GM18502 (cell line): ENCODE results near the gene CD99L2.

ENCODE experiments used
- ATAC-seq: cut with Tn5 transposase; IDR thresholded peaks from one replicate; pipeline ENCODE4 v1.9.1; 2021; ENCODE audit warnings: mild to moderate bottlenecking; ENCODE audit not compliant: unreplicated experiment, poor library complexity

The CD99L2 gene

DNA sequence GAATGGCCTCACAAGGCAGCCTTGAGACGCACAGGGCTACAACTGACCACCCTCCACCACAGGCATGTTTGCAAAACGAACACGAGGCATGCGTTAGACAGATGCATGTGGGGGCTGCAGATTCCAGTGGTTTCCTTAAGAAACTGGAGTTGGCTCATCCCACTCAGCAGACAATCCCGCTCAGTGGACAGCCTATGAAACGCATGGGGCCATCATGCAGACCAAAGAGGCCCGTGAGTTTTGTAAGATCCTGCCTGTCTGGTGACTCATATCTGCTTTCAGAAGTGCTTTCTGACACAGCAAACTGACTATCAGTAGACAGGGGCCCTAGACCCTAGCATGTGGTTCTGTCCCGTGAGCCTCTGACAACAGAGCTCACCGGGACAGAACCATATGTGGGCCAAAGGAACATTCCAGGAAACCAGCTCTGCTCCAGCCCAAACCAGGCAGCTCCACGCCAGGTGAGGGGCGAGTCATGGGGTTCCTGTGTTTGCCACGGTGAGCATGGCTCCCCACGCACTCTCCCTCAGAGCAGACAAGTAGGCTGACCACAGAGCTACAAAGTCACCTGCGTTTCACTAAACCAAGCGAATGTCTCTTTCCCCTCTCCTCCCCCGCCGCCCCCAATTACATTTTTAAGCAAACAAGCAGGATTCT lies 130.9 kb downstream of the CD99L2 start:
- ATAC-seq: no peak

DNA sequence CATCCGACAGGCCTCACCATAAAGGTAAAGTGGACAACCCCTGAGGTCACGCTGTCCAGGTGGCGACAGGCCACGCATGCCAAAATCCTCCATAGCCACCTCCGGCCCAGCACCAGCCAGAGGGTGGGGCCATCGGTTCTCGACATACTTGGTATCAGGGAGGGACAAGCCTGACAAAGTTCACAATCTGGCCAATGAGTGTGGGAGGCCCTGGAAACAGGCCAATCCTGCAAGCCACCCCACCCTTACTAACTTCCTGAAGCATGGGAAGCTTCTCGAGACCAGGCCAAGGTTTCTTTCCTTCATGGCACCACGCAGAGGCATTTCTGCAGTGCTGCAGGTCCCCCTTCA lies 131.4 kb downstream of the CD99L2 start:
- ATAC-seq: no peak

DNA sequence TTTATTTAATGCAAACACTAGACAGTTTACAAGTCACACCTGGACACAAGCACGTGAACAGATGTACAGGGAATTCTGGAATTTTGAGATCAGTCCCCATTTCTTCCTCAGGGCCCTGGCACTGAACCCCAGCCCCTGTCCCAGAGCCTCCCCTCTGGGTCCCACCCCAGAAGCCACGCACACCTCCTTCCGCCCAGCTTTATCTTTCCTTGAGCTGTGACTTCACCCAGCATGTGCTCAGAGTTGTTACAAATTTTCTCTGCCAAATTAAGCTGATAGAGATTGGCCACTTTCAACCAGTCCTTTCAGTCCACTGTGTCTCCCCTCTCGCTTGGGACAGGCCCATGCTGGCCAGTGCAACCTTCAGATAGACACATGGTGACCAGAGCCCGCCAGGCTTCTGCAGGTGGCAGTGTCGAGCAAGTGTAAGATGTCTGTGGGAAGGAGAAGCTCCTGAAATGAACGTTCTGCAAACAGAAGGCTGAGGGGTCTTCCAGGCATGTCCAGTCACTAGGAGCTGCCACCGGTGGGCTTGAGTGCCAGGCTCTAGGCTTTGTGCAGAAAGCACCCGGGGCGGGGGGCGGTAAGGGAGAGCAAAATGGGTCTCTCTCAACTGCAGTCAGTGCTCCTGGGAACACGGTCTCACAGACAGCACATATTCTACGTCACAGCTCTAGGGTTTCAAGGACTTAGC lies 132.0 kb downstream of the CD99L2 start:
- no peak for ATAC-seq

DNA sequence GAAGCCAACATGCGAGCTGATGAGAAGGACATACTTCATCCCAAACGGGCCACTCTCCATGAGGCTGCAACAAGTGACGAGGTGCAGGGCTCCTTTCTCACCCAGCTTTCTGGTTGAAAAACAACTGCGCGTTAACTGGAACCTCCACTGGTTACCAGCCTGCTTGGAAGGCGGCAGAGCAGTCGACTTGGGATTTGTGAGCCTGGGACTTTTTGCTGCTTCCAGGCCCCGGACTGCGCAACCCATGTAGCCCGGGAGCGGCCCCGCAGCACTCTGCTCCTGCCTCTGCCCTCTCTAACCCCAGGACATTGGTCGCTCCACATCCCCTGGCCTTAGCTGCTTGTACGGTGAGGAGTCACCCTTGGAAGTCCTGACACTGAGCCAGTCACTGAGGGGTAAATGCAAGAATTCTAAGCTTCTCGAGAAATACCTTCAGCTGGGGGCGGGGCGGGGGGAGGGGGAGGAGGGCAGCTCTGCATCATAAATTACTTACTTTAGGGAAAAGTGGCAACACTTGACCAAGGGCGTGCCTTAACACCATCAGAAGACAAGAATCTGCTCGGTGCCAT lies 132.6 kb downstream of the CD99L2 start:
- ATAC-seq: no peak

DNA sequence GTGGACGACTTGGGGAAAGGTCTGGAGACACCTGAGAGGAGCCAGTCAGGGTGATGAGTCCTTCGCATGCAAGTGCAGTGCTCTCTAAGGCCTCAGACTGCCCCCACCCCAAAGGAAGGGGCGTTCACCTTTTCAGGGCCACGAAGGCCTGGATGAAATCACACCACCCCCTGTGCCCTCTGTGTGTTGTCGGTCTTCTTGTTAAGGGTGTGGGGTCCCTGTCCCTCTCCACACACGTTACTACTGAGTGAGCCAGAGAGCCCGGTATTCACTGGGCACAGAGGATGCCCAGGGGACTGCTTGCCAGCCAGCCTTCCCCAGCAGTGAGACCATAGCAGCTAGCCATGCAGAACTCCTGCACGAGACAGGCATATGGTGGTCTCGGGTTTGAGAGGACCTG lies 133.2 kb downstream of the CD99L2 start:
- ATAC-seq: no peak

DNA sequence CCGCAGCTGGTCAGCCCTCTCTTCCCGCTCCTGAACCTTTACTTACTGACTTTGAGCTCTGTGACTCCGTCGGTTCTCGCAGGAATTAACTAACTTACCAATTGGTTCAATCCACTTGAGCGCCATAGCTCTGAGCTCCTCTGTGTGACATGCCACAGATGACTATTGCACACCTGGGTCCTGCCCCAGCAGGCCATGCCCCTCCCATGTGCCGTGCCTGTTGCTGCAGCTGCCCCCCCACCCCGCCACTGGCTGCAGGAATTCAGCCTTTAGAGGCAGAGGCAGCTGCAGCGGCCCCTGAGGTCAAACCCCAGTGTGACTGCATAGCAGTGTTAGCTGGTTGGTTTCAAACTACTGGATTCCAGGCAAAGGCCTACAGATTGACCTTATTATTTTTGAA lies 134.7 kb downstream of the CD99L2 start:
- no peak for ATAC-seq

DNA sequence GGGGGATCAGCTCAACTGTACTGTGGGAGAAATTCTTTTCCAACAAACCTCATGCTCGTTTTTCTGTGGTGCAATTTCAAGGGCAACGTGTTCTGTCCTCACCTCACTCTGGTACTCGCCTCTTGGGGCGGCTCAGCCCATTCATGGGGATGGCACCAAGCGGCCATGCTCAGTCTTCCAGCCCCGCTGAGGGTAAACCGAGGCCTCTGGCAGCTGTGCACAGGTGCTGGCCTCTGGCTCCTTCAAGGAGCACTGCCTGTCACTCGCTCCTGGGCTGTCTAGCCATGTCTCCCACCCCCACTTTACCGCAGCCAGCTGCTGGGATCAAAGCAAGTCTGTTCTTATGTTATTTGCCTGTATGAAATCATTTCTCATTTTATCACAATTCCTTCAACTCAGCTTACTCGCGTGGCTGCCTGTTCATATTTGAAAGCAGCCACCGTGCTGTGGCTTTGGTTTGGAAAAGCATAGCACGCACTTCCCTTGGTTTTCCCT lies 135.1 kb downstream of the CD99L2 start:
- ATAC-seq: no peak

DNA sequence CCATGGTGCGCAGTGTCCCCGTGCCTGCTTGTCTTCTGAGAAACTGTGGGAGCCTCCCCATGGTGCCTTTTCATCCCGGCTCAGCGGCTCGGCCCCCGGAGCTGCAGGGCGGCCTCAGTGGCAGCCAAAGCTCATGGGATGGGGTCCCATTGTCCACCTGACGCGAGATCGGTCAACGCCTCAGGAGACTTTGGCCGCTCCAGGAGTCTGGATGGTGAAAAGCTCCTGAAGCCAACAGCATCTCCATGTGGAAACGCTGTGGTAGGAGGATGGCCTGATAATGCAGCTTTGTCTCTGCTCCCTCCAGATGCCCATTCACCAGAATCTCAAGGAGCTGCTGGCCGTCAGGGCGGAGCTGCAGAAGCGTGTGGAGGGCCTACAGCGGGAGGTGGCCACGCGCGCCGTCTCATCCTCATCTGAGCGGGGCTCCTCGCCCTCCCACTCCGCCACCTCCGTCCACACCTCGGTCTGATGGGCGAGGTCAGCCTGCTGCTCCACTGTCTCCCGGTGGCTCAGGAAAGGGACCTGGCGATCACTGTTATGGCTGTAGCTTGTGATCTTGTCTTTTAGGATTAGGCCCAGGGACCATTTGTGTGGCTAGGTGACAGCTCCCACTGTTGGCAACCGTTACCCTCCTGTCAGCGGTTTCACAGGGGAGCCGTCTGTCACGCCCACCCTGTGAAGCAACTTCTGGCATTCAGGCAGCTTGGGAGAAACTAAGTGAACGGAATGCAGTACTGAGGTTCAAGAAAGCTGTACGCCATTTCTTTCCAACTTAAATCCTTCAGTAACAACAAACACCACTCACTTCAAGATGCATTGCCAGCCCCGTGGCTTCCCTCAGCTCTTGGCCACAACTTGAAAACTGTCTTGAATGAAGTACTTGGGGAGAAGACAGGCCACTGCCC lies 136.0 kb downstream of the CD99L2 start:
- ATAC-seq: no peak

DNA sequence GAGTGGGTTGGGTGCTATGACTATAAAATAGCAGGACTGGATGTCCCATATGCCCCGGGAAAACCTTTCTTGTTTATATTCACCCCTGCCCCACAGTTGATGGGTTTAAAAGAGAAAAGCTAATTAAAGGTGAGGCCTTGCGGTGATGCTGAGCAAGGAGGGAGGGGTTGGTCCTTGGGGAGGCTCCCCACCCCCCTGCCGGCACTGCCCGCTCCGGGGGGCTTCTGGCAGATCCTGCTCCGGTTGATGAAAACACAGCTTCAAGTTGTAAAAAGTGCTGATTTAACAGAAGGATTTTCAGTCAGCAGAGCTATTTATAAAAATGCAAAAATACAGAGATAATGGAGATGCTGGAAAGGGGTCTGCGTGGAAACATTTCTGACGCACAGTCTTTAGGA lies 136.7 kb downstream of the CD99L2 start:
- no peak for ATAC-seq

DNA sequence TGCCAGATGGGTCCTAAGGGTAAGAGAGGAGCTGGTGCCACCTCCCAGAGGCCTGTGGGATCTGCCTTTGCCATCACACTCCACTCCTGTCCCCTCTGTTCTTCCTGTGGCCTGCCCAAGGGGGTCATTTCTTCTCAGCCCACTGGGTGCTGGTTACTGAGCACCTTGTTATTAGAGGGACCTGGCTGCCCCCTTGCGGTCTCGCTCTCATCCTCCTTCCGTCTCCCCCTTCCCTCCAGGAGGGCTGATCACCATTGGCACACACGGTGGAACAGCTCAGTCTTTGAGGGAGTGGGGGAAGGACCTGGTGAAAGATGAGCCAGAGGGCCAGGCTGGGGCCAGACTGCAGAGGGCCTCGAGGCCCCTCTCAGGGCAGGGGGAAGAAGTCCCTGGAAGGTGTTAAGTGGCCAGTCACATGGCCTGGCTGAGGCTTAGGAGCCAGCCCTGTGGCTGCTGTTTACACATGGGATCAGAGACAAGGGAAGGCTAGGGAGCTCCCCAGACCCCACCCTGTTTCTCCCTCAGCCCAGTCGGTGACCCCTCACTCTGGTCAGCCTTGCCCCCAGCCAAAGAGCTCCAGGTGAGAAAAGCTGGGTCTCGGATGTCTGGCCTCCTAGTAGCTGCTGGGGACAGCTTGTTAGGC lies 137.2 kb downstream of the CD99L2 start:
- ATAC-seq: no peak

DNA sequence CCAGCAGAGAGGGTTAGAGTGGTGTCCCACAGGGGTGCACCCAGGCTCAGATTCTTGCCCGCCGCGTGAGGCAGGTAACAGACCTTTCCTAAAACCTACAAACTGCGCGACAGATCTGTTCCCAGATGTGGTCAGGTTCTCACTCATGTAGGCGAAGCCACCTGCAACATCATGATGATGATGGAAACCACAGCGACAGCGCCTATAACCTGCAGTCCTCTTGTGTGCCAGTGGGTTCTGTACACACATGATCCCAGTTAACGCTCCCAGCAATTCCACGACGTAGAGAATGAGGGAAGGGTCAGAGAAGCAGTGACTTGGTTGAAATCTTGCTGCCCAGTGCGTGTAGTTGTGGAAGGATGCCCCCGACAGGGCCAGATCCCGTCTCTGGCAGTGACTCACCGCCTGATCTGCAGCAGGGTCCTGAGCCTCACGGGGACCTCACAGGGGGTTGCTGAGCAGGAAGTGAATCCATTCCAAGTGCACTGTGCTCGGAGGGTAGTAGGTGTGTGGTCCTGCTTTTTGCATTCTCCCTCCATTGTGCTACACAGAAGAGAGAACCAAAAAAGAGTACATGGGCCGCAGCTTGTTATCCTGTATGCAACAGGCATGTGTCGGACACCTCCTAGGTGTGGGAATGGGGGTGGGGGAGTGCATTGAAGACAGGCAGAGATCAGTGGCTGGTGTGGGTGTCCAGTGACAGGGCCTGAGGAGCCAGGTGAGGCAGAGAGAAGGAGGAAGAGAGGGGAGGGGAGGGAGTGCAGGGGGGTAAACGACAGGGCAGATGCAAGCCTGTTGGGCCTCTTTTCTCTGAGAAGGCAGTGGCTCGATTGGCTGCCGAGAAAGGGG lies 138.7 kb downstream of the CD99L2 start:
- no peak for ATAC-seq

DNA sequence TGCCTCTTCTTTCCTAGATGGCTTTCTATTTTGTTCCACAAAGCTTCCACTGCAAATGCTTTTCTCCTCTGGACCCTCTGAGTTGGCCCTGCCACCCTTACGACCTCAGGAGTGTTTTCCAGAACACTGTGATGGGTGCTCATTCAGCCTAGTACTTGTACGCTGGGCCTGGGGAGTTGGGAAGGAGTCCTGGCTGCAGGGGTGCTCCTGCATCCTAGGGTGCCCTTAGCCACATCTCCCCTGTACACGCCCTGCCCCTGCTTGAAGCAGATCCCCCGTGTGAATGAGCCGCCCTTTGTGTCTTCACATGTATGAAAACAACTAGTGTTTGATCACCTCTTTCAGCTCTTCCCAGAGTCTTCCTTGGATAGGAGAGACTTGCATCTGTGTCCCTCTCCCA lies 141.1 kb downstream of the CD99L2 start:
- ATAC-seq: no peak

DNA sequence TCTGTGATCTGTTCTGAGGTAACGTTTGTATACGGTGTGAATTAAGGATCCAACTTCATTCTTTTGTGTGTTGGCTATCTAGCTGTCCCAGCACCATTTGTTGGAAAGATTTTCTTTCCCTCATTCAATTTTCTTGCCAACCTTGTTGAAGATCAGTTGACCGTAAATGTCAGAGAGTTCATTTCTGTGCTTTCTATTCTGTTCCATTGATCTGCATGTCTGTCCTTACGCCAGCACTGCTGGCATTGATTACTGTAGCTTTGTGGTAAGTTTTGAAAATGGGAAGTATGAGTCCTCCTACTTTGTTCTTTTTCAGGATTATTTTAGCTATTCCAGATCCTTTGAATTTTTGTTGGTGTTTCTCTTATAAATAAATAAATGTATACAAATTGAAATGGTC lies 144.5 kb downstream of the CD99L2 start:
- no peak for ATAC-seq

DNA sequence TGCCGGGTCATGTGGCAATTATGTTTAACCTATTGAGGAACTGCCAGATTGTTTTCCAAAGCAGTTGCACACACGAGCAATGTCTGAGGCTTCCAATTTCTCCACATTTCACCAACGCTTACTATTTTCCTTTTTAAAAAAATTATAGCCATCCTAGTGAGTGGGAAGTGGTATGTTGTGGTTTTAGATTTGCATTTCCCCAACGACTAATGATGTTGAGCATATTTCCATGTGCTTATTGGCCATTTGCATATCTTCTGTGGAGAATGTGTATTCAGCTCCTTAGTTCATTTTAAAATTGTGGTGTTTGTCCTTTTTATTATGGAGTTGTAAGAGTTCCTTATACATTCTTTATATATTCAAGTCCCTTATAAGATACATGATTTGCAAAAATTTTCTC lies 145.1 kb downstream of the CD99L2 start:
- ATAC-seq: no peak

DNA sequence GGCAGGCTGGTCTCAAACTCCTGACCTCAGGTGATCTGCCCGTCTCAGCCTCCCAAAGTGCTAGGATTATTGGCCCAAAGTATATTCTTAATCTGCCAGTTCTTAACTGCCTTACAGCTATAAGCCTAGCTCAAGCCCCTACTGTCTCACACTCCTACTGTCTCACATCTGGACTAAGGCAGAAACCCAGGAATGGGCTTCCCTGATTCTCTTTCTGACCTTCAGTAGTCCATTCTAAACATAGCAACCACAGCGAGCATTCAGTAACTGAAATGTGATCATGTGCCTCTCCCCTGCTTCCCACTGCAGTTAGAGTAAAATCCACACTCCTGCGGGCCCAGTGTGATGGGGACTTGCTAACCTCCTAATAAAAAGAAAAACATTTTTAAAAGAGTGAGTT lies 146.3 kb downstream of the CD99L2 start:
- no peak for ATAC-seq

DNA sequence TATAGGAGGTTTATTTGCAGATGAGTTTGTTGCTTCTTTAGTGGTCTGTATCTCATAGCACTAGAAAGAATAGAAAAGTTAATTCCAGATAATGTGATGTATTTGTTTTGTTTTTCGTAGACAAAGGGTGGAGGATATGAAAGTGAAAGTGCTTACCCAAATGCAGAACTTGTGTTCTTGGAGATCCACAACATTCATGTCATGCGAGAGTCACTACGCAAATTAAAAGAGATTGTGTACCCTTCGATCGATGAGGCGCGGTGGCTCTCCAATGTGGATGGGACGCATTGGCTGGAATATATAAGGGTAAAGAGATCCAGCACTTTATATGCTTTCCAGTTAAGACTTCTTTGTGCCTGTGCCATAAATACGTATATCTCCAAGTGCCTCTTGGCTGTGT lies 162.0 kb downstream of the CD99L2 start:
- ATAC-seq: peak; percentile 57

DNA sequence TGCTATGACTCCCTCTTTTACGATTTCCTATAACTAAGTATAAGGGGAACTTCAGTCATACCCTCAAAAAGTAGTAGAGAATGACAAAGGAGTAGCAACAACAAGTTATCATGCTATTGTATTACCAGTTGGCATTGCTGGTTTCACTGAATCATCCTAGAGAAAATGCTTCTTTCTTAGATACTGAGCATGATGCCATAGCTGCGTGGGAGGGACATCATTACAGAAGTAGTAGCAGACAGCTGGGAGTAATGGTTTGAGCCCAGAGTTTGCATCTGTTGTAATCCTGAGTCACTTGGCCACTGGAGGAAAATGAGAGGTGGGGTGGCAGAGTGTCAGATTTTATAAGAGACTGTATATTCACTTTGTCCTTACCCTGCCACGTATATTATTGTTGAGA lies 166.7 kb downstream of the CD99L2 start:
- no peak for ATAC-seq

DNA sequence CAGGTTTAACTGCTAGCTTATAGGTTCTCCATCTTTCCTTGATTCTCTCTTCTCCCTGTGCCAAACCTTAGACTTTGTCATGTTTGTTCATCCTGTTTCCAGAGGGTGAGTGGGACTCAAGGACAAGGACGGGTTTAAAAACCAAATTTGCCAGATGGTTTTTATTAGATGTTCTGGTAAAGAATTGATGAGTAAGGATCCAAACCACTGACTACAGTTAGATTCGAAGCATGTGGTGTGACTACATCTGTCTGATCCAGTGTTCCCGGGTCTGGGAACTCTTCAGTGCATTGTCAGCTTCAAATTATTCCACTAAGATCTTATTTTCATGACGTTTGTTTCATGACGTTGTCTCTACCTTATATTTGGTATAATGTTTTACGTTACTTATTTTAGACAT lies 167.7 kb downstream of the CD99L2 start:
- no peak for ATAC-seq

DNA sequence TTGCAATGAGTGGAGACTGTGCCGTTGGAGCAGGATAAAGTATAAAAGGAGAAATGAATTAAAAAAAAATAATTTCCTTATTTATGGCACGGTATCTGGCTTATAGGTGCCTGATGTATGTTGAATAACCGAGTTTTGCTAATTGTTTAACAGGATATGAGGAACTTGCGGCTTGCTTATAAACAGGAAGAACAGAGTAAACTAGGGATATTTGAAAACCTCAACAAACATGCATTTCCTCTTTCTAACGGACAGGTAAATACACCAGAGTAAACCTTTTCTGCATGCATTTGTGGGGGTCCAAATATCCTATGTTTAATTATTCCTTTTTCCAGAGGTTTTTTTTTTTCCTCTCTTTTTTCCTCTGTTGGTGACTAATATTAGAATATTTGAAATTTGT lies 168.5 kb downstream of the CD99L2 start:
- ATAC-seq: no peak

DNA sequence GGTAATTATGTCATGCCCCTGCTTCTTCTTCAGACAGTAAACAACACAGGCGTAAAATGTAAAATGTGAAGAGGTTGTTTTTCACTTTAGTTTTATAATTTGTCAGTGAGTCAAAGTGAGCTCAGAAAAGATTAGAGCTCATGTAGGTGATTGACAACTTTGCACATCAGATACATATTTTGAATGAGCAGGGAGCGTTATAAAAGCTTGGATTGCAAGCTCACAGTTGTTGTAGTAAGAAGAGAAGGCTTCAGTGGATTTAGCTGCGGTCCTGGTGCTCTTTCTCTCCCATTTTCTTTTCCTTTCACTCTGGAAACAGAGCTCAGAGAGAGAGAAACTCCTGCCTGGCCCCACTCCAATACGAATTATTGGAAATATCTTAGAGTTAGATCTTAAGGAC lies 178.8 kb downstream of the CD99L2 start:
- no peak for ATAC-seq
